ENCODE results near the gene PCBD2. TPM values are rescaled to one million over a fixed set of nuclear protein-coding genes. Genes with fewer than 3 reads are reported as not detected.

Gene PCBD2
- total RNA-seq, 1 donor from 2014 or later, result 7.6 TPM

- Histone ChIP-seq H3K27me3 (no peaks in the 10 kb centered on the region), H3K36me3 (no peaks in the 10 kb centered on the region), H3K4me1 (peaks cover 0 to 8% of the 10 kb centered on the region in 2 donors), H3K4me3 (no peak overlapping the region), H3K27ac (no peak overlapping the region), H3K9me3 (no peaks in the 10 kb centered on the region)
- DNase-seq (ENCODE audit: low spot score in 2 of 2), result no peak
- intact Hi-C loops (cut with DNase I), result no loop called here
- no peak for TF ChIP-seq CTCF (IDR thresholded peaks at IDR 0.05)
Measured at GRCh38 chr5:135008981-135009735, 104.2 kb downstream of the PCBD2 start.

GRCh38 chr5:135009736-135010501 lies 105.0 kb downstream of the PCBD2 start:
- Histone ChIP-seq H3K4me3 (no peak overlapping the region), H3K27ac (no peak overlapping the region), H3K27me3 (no peaks in the 10 kb centered on the region), H3K4me1 (peaks cover 0 to 14% of the 10 kb centered on the region in 2 donors), H3K9me3 (no peaks in the 10 kb centered on the region), H3K36me3 (no peaks in the 10 kb centered on the region)
- DNase-seq (ENCODE audit: low spot score in 2 of 2), result peak in 1 of 2 donors; percentile 53
- no peak for TF ChIP-seq CTCF (IDR thresholded peaks at IDR 0.05)
- intact Hi-C loops (cut with DNase I), result loop anchor here (10.0 kb wide), 1 partner anchor 325 kb away; no protein-coding TSS in a partner anchor

GRCh38 chr5:135010502-135011354 lies 105.8 kb downstream of the PCBD2 start:
- no peak for TF ChIP-seq CTCF (IDR thresholded peaks at IDR 0.05)
- no peak overlapping the region for H3K27ac ChIP-seq

GRCh38 chr5:135011355-135012032 lies 106.6 kb downstream of the PCBD2 start:
- H3K9me3 ChIP-seq, result no peaks in the 10 kb centered on the region
- no peak for TF ChIP-seq CTCF (IDR thresholded peaks at IDR 0.05)
- H3K4me3 ChIP-seq, result no peak overlapping the region
- H3K27me3 ChIP-seq, result no peaks in the 10 kb centered on the region
- no peak overlapping the region for H3K27ac ChIP-seq
- intact Hi-C loops (cut with DNase I), result loop anchor here (10.0 kb wide), 1 partner anchor 323 kb away; no protein-coding TSS in a partner anchor
- no peak for DNase-seq (ENCODE audit: low spot score in 2 of 2)
- peaks cover 0 to 14% of the 10 kb centered on the region in 2 donors for H3K4me1 ChIP-seq
- H3K36me3 ChIP-seq, result no peaks in the 10 kb centered on the region

More at GRCh38 chr5:135010502-135011354, 105.8 kb downstream of the PCBD2 start:
- Histone ChIP-seq H3K36me3 (no peaks in the 10 kb centered on the region), H3K4me1 (peaks cover 0 to 14% of the 10 kb centered on the region in 2 donors), H3K4me3 (no peak overlapping the region), H3K27me3 (no peaks in the 10 kb centered on the region), H3K9me3 (no peaks in the 10 kb centered on the region)
- intact Hi-C loops (cut with DNase I), result loop anchor here (10.0 kb wide), 1 partner anchor 324 kb away; no protein-coding TSS in a partner anchor
- DNase-seq (ENCODE audit: low spot score in 2 of 2), result peak in 1 of 2 donors; percentile 39
